Right kidney (tissue), 9 donors: ENCODE data around the gene R3HCC1L.

Experiments used
- DNase-seq: peaks from one replicate; pipeline ENCODE4 v3.0.0-alpha.2; 2016
- long read RNA-seq, 8 donors: transcript quantifications; one replicate each; lab custom pipeline, GENCODE V29; 2026

Gene R3HCC1L
- long read RNA-seq, donor 1 = 0 reads
- long read RNA-seq, donor 2 = 0 reads
- long read RNA-seq, donor 3 = 0 reads
- long read RNA-seq, donor 4 = 0 reads
- long read RNA-seq, donor 5 = 0 reads
- long read RNA-seq, donor 6 = 0 reads
- long read RNA-seq, donor 7 = 0 reads
- long read RNA-seq, donor 8 = 0 reads

DNA sequence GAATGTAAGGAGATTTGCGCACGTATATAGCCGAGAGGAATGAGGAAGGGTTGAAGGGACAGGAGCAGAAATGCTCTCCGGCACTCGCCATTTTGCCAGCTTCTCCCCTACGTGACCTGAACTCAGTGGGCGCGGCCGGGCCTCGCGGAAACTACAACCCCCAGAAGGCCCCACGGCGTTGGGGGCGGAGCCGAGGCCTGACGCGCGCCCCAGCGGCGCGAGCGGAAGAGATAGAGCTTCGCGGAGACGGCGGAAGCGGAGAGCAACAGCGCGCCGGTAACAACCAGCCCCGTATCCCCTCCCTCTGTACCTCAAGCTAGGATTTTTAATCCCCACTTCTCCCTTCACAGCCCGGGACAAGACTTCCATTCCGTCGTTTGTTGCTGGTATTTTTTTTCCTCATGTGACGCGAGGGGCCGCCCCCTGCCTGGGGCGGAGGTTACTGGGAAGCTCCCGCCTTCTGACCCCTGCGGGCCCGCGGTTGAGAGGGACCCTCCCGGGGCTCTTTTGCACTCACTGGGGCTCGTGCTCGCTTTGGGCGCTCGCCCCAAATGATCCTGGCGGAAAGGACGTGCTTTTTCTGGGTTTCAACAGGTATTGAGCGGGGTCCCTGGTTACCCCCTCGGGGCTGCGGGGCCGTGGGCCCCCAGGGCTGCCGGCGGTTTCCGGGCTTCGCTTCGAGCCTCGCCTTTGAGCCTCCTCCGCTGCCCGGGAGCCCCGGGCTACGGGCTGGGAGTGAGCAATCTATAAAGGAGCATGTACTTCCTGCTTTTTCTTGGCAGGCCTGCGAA, at the start of gene R3HCC1L:
TSS of gene R3HCC1L (plus strand) at position 227 of the 791 bp plus-strand sequence. CDS start 73,458 bp downstream, outside the sequence.
- DNase-seq = peak; percentile 96

DNA sequence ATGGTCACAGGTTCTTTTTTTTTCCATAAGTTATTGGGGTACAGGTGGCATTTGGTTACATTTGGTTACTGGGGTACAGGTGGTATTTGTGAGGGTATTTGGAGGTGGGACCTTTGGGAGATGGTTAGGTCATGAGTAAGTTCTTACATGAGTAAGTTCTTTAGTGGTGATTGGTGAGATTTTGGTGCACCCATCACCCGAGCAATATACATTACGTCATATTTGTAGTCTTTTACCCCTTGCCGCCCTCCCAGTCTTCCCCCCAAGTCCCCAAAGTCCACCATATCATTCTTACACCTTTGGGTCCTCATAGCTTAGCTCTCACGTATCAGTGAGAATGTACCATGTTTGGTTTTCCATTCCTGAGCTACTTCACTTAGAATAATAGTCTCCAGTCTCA, 49.2 kb upstream of the R3HCC1L start:
- DNase-seq = no peak

GRCh38 chr10:98086837-98087708, 47.4 kb upstream of the R3HCC1L start:
- no peak for DNase-seq

GRCh38 chr10:98088186-98088971, 46.1 kb upstream of the R3HCC1L start:
- no peak for DNase-seq

GRCh38 chr10:98090822-98091221, 43.6 kb upstream of the R3HCC1L start:
- no peak for DNase-seq

GRCh38 chr10:98096316-98096715, 38.1 kb upstream of the R3HCC1L start:
- no peak for DNase-seq

DNA sequence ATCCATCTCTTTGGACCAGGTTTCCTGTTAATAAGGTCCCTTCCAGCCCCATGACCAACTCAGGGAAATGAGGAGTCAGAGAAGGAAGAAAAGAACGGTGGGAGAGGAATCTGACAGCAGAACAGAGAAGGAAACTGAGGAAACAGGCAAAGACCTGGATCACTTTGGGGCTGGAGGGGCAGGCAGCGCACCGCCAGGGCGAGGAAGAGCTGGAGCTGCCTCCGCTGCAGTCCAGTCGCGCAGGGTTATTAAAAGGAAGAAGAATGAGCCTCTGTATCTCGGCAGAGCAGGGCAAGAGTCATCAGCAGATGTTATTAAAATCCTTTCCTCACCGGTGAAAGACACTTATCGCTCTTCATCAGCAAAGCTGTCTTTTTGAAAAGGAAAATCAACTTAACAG, 37.7 kb upstream of the R3HCC1L start:
- no peak for DNase-seq

GRCh38 chr10:98097175-98097574, 37.3 kb upstream of the R3HCC1L start:
- DNase-seq = no peak

GRCh38 chr10:98097616-98098015, 36.8 kb upstream of the R3HCC1L start:
- DNase-seq = peak; percentile 15

- DNase-seq = no peak
Observed at GRCh38 chr10:98098247-98098646, 36.2 kb upstream of the R3HCC1L start.

DNA sequence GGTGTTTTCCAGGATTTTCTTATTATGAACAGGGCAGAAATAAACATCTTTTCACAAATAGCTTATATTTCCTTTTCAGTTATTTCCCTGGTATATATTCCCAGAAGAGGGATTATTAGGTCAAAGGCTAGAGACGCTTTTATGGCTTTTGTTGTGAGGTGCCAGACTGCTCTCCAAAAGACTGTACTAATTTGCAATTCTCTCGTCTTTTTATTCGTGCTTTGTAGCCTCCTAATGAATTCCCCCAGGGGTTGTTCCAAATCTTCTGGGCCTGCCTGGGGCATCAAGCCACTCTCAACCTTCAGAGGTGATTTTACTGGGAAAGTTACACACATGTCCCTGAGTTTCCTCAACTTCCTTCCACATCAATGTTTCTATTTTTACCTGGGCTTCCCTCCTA, 34.0 kb upstream of the R3HCC1L start:
- no peak for DNase-seq

- DNase-seq = no peak
Observed at GRCh38 chr10:98101366-98101765, 33.1 kb upstream of the R3HCC1L start.

GRCh38 chr10:98104125-98104524, 30.3 kb upstream of the R3HCC1L start:
- DNase-seq = no peak

DNA sequence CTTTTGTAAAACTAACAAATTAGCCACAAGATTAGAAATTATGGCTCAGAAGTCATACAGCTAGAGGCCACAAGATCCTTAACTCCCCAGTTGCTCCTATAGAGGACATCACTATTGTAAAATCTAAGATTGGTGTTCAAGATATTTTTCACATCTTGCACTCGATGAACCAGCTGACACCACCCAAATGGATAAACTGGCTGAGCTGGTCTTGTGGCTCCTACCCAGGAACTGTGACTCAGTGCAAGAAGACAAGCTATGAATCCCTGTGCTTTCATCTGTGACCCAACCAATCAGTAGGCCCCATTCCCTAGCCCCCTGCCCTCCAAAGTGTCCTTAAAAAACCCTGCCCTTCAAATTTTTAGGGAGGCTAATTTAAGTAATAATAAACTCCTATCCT, 27.9 kb upstream of the R3HCC1L start:
- no peak for DNase-seq

- DNase-seq = no peak
Observed at GRCh38 chr10:98107644-98108430, 26.6 kb upstream of the R3HCC1L start.

DNA sequence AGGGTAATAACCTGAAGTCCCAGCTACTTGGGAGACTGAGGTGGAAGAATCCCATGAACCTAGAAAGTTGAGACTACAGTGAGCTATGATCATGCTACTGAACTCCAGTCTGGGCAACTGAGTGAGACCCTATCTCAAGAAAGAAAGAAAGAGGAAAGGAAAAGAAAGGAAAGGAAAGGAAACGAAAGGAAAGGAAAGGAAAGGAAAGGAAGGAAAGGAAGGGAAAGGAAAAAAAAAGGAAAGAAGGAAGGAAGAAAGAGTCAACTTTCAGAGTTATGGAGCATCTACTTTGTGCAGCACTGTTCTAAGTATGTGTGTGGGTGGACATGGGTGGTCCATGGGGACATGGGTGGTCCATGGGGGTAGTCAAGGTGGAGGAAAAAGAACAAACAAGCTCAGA, 24.1 kb upstream of the R3HCC1L start:
- DNase-seq = no peak

GRCh38 chr10:98115031-98115787, 19.2 kb upstream of the R3HCC1L start:
- no peak for DNase-seq

- DNase-seq = no peak
Observed at GRCh38 chr10:98119891-98120290, 14.6 kb upstream of the R3HCC1L start.

- DNase-seq = no peak
Observed at GRCh38 chr10:98125940-98126631, 8.4 kb upstream of the R3HCC1L start.

- DNase-seq = no peak
Observed at GRCh38 chr10:98128802-98129201, 5.7 kb upstream of the R3HCC1L start.
